Keratinocyte (primary cell): Measurements from ENCODE around the gene G6PC2.

Experiments
- CTCF ChIP-seq, 3 experiments: IDR thresholded peaks in 1 of 3; conservative IDR thresholded peaks in 1 of 3; optimal IDR thresholded peaks in 1 of 3; 2 replicates in 2 of 3; 3 replicates in 1 of 3; pipeline versions ENCODE3 to v1.5.1; 2011; ENCODE audit warnings: low read length in 3 of 3, mild to moderate bottlenecking in 3 of 3, moderate library complexity in 2 of 3, control low read depth in 1 of 3, inconsistent platforms in 1 of 3; ENCODE audit not compliant: insufficient read depth in 2 of 3; ENCODE audit errors: extremely low read depth in 1 of 3
- EZH2 ChIP-seq: IDR thresholded peaks from one replicate; pipeline ENCODE4 v1.6.1; 2012; ENCODE audit warnings: inconsistent platforms, mild to moderate bottlenecking, low read length, moderate library complexity

- TF ChIP-seq CTCF (optimal IDR thresholded peaks at IDR 0.05 in 1 of 3, IDR thresholded peaks at IDR 0.05 in 1 of 3, conservative IDR thresholded peaks at IDR 0.05 in 1 of 3; ENCODE audit: extremely low read depth in 1 of 3, insufficient read depth in 2 of 3, low read length in 3 of 3), result no peak
- no peak for TF ChIP-seq EZH2
These were observed 8.8 kb upstream of the G6PC2 start for GRCh38 chr2:168892327-168892726.
